Keratinocyte (primary cell): ENCODE results near the gene CERK. TPM values are rescaled to one million over a fixed set of nuclear protein-coding genes. Genes with fewer than 3 reads are reported as not detected.

Experiments
- DNase-seq: peaks from one replicate; pipeline ENCODE4 v3.0.0-alpha.2; 2011; ENCODE audit warnings: low read depth, missing footprints, low spot score
- FAIRE-seq: peaks from 2 replicates; lab custom pipeline; 2011; peaks lifted over from hg19 to GRCh38; lab: Jason Lieb, UNC
- H2AFZ ChIP-seq: 2 replicates; pipeline ENCODE4 v1.6.0; 2012; ENCODE audit warnings: low read length, control low read depth, inconsistent platforms; ENCODE audit not compliant: control insufficient read depth
- H3K27ac ChIP-seq: 2 replicates; pipeline ENCODE4 v1.5.1; 2011; ENCODE audit warnings: low read length; ENCODE audit not compliant: control insufficient read depth, insufficient read depth
- H3K27me3 ChIP-seq: 3 replicates; pipeline ENCODE4 v1.6.0; 2011; ENCODE audit warnings: low read length; ENCODE audit not compliant: control insufficient read depth, insufficient read depth; ENCODE audit errors: extremely low read depth
- H3K36me3 ChIP-seq, 2 experiments: 2 replicates in 1 of 2; 3 replicates in 1 of 2; pipeline ENCODE4 v1.5.1; 2011; ENCODE audit warnings: low read length in 2 of 2, mild to moderate bottlenecking in 1 of 2; ENCODE audit not compliant: control insufficient read depth in 2 of 2, insufficient read depth in 2 of 2; ENCODE audit errors: extremely low read depth in 1 of 2
- H3K4me1 ChIP-seq: 3 replicates; pipeline ENCODE4 v1.5.1; 2011; ENCODE audit warnings: low read length; ENCODE audit not compliant: control insufficient read depth, insufficient read depth; ENCODE audit errors: extremely low read depth
- H3K4me2 ChIP-seq: 3 replicates; pipeline ENCODE4 v1.6.0; 2011; ENCODE audit warnings: low read depth, low read length; ENCODE audit not compliant: control insufficient read depth, insufficient read depth; ENCODE audit errors: extremely low read depth
- H3K4me3 ChIP-seq, 3 experiments: fragments of 200-600 bp in 1 of 3; sonication (generic) in 1 of 3; 2 replicates in 2 of 3; 3 replicates in 1 of 3; pipeline ENCODE4 v1.5.1; 2011 to 2016; ENCODE audit warnings: low read length in 3 of 3, mild to moderate bottlenecking in 3 of 3, control low read depth in 2 of 3, inconsistent platforms in 1 of 3, low read depth in 1 of 3, mixed read lengths in 1 of 3, mixed run types in 1 of 3, moderate library complexity in 1 of 3; ENCODE audit not compliant: control insufficient read depth in 2 of 3, insufficient read depth in 2 of 3; ENCODE audit errors: extremely low read depth in 1 of 3
- H3K79me2 ChIP-seq: 2 replicates; pipeline ENCODE4 v1.6.0; 2012; ENCODE audit warnings: low read length; ENCODE audit not compliant: control insufficient read depth, insufficient read depth
- H3K9ac ChIP-seq: 3 replicates; pipeline ENCODE4 v1.6.0; 2011; ENCODE audit warnings: low read length; ENCODE audit not compliant: control insufficient read depth, insufficient read depth; ENCODE audit errors: extremely low read depth
- H3K9me1 ChIP-seq: 3 replicates; pipeline ENCODE4 v1.6.0; 2011; ENCODE audit warnings: low read length; ENCODE audit not compliant: control insufficient read depth, insufficient read depth; ENCODE audit errors: extremely low read depth
- H3K9me3 ChIP-seq: 2 replicates; pipeline ENCODE4 v1.5.1; 2012; ENCODE audit warnings: low read depth, low read length; ENCODE audit not compliant: control insufficient read depth
- H4K20me1 ChIP-seq: 3 replicates; pipeline ENCODE4 v1.6.0; 2011; ENCODE audit warnings: low read length; ENCODE audit not compliant: control insufficient read depth, insufficient read depth; ENCODE audit errors: extremely low read depth
- EZH2 ChIP-seq: IDR thresholded peaks from one replicate; pipeline ENCODE4 v1.6.1; 2012; ENCODE audit warnings: inconsistent platforms, mild to moderate bottlenecking, low read length, moderate library complexity
- dilution Hi-C: fragments of 300-500 bp; cut with MboI; formaldehyde crosslinking; loops from one replicate; pipeline ENCODE4 v1.7.0; 2020; ENCODE audit warnings: low sequenced_read_pairs; ENCODE audit not compliant: extremely low pct_ligation_motif_present
- polyA plus RNA-seq, 5 experiments: library from polyadenylated mRNA; depleted of rRNA in 3 of 5; stranded (reverse) in 3 of 5; stranded (forward) in 1 of 5; unstranded in 1 of 5; fragments of >200 nt; gene quantifications; 1 replicate in 1 of 5; 2 replicates in 3 of 5; 3 replicates in 1 of 5; pipeline versions ENCODE4 v1.2.1 to v1.2.3, GENCODE V29; 2011 to 2012; ENCODE audit warnings: missing spikeins in 2 of 5, low read depth in 1 of 5, low replicate concordance in 1 of 5
- TF ChIP-seq, protein P1 (sequence below), 3 experiments: IDR thresholded peaks in 1 of 3; conservative IDR thresholded peaks in 1 of 3; optimal IDR thresholded peaks in 1 of 3; 2 replicates in 2 of 3; 3 replicates in 1 of 3; pipeline versions ENCODE3 to v1.5.1; 2011; ENCODE audit warnings: low read length in 3 of 3, mild to moderate bottlenecking in 3 of 3, moderate library complexity in 2 of 3, control low read depth in 1 of 3, inconsistent platforms in 1 of 3; ENCODE audit not compliant: insufficient read depth in 2 of 3; ENCODE audit errors: extremely low read depth in 1 of 3

CERK gene
- polyA plus RNA-seq, 1 donor (not counting 4 experiments of a cell fraction or from before 2014, with no cell fraction given): 11.9 TPM

DNA sequence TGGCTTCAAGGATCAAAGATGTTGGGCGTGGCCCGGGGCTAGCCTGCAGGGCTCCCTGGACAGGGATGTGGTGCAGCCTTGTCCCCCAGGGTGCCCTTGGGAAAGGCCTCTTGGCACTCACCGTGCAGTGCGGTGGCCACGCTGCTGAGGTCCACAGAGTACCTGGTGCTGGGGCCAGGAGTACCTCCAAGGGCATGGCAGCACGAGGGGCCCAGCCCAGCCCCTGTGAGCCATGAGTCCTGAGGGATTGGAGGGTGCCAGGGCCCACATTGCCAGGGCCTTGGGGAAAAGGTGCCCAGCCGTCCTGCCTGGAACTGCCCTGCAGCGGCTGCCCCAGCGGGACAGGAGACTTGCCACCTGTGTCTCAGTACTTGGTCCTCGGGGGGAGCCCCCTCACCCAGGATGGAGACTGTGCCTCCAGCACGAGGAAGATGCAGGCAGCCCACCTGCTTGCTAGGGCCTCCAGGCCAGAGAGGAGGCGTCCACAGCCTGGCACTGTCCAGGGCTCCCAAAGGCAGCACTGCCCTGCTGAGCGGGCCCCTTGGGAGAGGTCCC, 73.7 kb downstream of the CERK start:
- FAIRE-seq: no peak
- dilution Hi-C loops: no loop called here

GRCh38 chr22:46663436-46664100, 74.5 kb downstream of the CERK start:
- DNase-seq: no peak
- no peak overlapping the region for H3K4me3 ChIP-seq
- peaks cover 0 to 12% of the 10 kb centered on the region in 2 experiments for H3K36me3 ChIP-seq

More for the DNA sequence above, 73.7 kb downstream of the CERK start:
- Histone ChIP-seq H3K79me2 (no peaks in the 10 kb centered on the region), H3K27ac (no peak overlapping the region), H3K27me3 (no peaks in the 10 kb centered on the region), H2AFZ (no peak overlapping the region), H3K4me2 (no peak overlapping the region), H3K4me1 (peaks cover 15% of the 10 kb centered on the region), H3K9me3 (no peaks in the 10 kb centered on the region), H3K9me1 (no peaks in the 10 kb centered on the region), H4K20me1 (peaks cover 17% of the 10 kb centered on the region), H3K36me3 (peaks cover 0 to 16% of the 10 kb centered on the region in 2 experiments), H3K9ac (no peak overlapping the region), H3K4me3 (no peak overlapping the region)
- no peak for TF ChIP-seq EZH2
- DNase-seq: no peak

More at GRCh38 chr22:46663436-46664100, 74.5 kb downstream of the CERK start:
- dilution Hi-C loops: no loop called here
- FAIRE-seq: no peak
- H3K9me3 ChIP-seq: no peaks in the 10 kb centered on the region
- H3K9ac ChIP-seq: no peak overlapping the region
- H2AFZ ChIP-seq: no peak overlapping the region
- TF ChIP-seq, protein P1, sequence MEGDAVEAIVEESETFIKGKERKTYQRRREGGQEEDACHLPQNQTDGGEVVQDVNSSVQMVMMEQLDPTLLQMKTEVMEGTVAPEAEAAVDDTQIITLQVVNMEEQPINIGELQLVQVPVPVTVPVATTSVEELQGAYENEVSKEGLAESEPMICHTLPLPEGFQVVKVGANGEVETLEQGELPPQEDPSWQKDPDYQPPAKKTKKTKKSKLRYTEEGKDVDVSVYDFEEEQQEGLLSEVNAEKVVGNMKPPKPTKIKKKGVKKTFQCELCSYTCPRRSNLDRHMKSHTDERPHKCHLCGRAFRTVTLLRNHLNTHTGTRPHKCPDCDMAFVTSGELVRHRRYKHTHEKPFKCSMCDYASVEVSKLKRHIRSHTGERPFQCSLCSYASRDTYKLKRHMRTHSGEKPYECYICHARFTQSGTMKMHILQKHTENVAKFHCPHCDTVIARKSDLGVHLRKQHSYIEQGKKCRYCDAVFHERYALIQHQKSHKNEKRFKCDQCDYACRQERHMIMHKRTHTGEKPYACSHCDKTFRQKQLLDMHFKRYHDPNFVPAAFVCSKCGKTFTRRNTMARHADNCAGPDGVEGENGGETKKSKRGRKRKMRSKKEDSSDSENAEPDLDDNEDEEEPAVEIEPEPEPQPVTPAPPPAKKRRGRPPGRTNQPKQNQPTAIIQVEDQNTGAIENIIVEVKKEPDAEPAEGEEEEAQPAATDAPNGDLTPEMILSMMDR (optimal IDR thresholded peaks at IDR 0.05 in 1 of 3, IDR thresholded peaks at IDR 0.05 in 1 of 3, conservative IDR thresholded peaks at IDR 0.05 in 1 of 3; ENCODE audit: extremely low read depth in 1 of 3, insufficient read depth in 2 of 3, low read length in 3 of 3): no peak
- TF ChIP-seq EZH2: no peak
- H3K27me3 ChIP-seq: no peaks in the 10 kb centered on the region
- H3K4me2 ChIP-seq: no peak overlapping the region
- no peaks in the 10 kb centered on the region for H3K79me2 ChIP-seq
- H3K4me1 ChIP-seq: peaks cover 19% of the 10 kb centered on the region
- no peaks in the 10 kb centered on the region for H3K9me1 ChIP-seq
- peaks cover 17% of the 10 kb centered on the region for H4K20me1 ChIP-seq
- no peak overlapping the region for H3K27ac ChIP-seq
